HepG2 (cell line): ENCODE data around the gene AKAP1. TPM values are rescaled to one million over a fixed set of nuclear protein-coding genes. Genes with fewer than 3 reads are reported as not detected.

Experiments used
- ATAC-seq: fragments of 200-7000 bp; cut with Tn5 transposase; 3 replicates; pipeline ENCODE4 v1.9.1; 2020; ENCODE audit warnings: mild to moderate bottlenecking, moderate library complexity
- BruUV-seq: library from RNA; stranded (reverse); fragments of 400-500 nt; replicated peaks from 2 replicates; lab custom pipeline; 2021; lab: Mats Ljungman, UMichigan
- CTCF ChIA-PET: fragments of 300-600 bp; formaldehyde crosslinking; extraction: SDS; loops from one replicate; lab custom pipeline; 2021; ENCODE audit warnings: low total read pairs, inconsistent platforms, low intra/inter-chr PET ratio; lab: Yijun Ruan, JAX
- POLR2A ChIA-PET: fragments of 350-600 bp; sonication (Branson Sonifier 250); formaldehyde crosslinking; loops from one replicate; lab custom pipeline; 2020; ENCODE audit warnings: antibody characterized with exemption, inconsistent platforms; lab: Yijun Ruan, JAX
- DNase-seq: peaks from one replicate; pipeline ENCODE4 v3.0.0-alpha.2; 2015; ENCODE audit warnings: low spot score
- FAIRE-seq: peaks from 3 replicates; lab custom pipeline; 2011; peaks lifted over from hg19 to GRCh38; lab: Jason Lieb, UNC
- H2AFZ ChIP-seq: one replicate; pipeline ENCODE4 v1.6.1; 2011; ENCODE audit warnings: low read length, inconsistent platforms
- H3K27ac ChIP-seq: fragments of 300-600 bp; 3 replicates; pipeline ENCODE4 v1.8.0; 2011; ENCODE audit warnings: mixed run types, mild to moderate bottlenecking, mixed read lengths, low read length, inconsistent platforms; ENCODE audit not compliant: insufficient read depth; ENCODE audit errors: extremely low read length
- H3K27me3 ChIP-seq, 2 experiments: fragments of 200-600 bp in 1 of 2; 2 replicates in 1 of 2; 3 replicates in 1 of 2; pipeline versions ENCODE4 v1.6.0 to v1.8.0; 2011; ENCODE audit warnings: low read length in 2 of 2, mild to moderate bottlenecking in 2 of 2, moderate library complexity in 2 of 2, inconsistent platforms in 1 of 2; ENCODE audit not compliant: insufficient read depth in 2 of 2, control insufficient read depth in 1 of 2
- H3K36me3 ChIP-seq, 2 experiments: fragments of 200-600 bp in 1 of 2; replicated peaks in 1 of 2; 2 replicates in 1 of 2; 3 replicates in 1 of 2; pipeline versions ENCODE4 v1.5.1 to v1.8.0; 2011; ENCODE audit warnings: low read length in 2 of 2, inconsistent platforms in 1 of 2; ENCODE audit not compliant: insufficient read depth in 2 of 2, control insufficient read depth in 1 of 2
- H3K4me1 ChIP-seq: 2 replicates; pipeline ENCODE4 v1.5.1; 2012; ENCODE audit warnings: low read length, inconsistent platforms; ENCODE audit not compliant: insufficient read depth
- H3K4me2 ChIP-seq: 2 replicates; pipeline ENCODE4 v1.6.0; 2011; ENCODE audit warnings: low read depth, low read length, inconsistent platforms
- H3K4me3 ChIP-seq, 3 experiments: fragments of 200-600 bp in 1 of 3; sonication (generic), shearing (Covaris generic) in 1 of 3; replicated peaks in 1 of 3; 2 replicates each; pipeline ENCODE4 v1.5.1; 2011 to 2016; ENCODE audit warnings: low read length in 3 of 3, inconsistent platforms in 2 of 3, low read depth in 2 of 3, mild to moderate bottlenecking in 2 of 3, control low read depth in 1 of 3, mixed read lengths in 1 of 3; ENCODE audit not compliant: insufficient read depth in 1 of 3
- H3K79me2 ChIP-seq: one replicate; pipeline ENCODE4 v1.6.1; 2011; ENCODE audit warnings: low read length, inconsistent platforms; ENCODE audit not compliant: insufficient read depth
- H3K9ac ChIP-seq: 2 replicates; pipeline ENCODE4 v1.6.0; 2011; ENCODE audit warnings: mild to moderate bottlenecking, low read depth, low read length, inconsistent platforms; ENCODE audit not compliant: insufficient read depth
- H3K9me3 ChIP-seq: 2 replicates; pipeline ENCODE4 v1.5.1; 2012; ENCODE audit warnings: mild to moderate bottlenecking, low read length
- H4K20me1 ChIP-seq: 2 replicates; pipeline ENCODE4 v1.6.0; 2011; ENCODE audit warnings: inconsistent platforms, mild to moderate bottlenecking, low read length, moderate library complexity; ENCODE audit not compliant: insufficient read depth
- CBX1 ChIP-seq: IDR thresholded peaks from one replicate; pipeline ENCODE4 v1.6.1; 2016; ENCODE audit warnings: antibody characterized with exemption, low read depth
- CENPBD1 ChIP-seq: sonication (generic); formaldehyde crosslinking; IDR thresholded peaks from 2 replicates; pipeline ENCODE4 v1.8.0; 2022; ENCODE audit warnings: missing genetic modification reagents, low read depth, mild to moderate bottlenecking, borderline replicate concordance
- CENPX ChIP-seq: sonication (generic); formaldehyde crosslinking; IDR thresholded peaks from 2 replicates; pipeline ENCODE4 v1.9.0; 2021; ENCODE audit warnings: mild to moderate bottlenecking, missing genetic modification reagents, moderate library complexity
- FOXK1 ChIP-seq: sonication (generic); formaldehyde crosslinking; IDR thresholded peaks from 2 replicates; pipeline ENCODE4 v1.4.0; 2020; ENCODE audit warnings: low read depth, missing genetic modification reagents, borderline replicate concordance
- JUN ChIP-seq: sonication (generic); formaldehyde crosslinking; IDR thresholded peaks from 2 replicates; pipeline ENCODE4 v1.4.0; 2020; ENCODE audit warnings: mild to moderate bottlenecking, missing genetic modification reagents
- MAFK ChIP-seq, 2 experiments: IDR thresholded peaks in 1 of 2; conservative IDR thresholded peaks in 1 of 2; 2 replicates each; pipeline ENCODE4 v1.6.1; 2011; ENCODE audit warnings: improper control_type of control experiment in 2 of 2, low read length in 2 of 2
- POLR2A ChIP-seq, 2 experiments: IDR thresholded peaks; 2 replicates each; pipeline ENCODE4 v1.6.1; 2011; ENCODE audit warnings: low read depth in 2 of 2, low read length in 2 of 2, mild to moderate bottlenecking in 1 of 2, moderate library complexity in 1 of 2; ENCODE audit not compliant: insufficient read depth in 1 of 2
- TGIF2 ChIP-seq: IDR thresholded peaks from 2 replicates; pipeline ENCODE4 v1.6.1; 2016; ENCODE audit warnings: control low read depth, missing compliant biosample characterization
- ZBTB34 ChIP-seq: sonication (generic); formaldehyde crosslinking; IDR thresholded peaks from 2 replicates; pipeline ENCODE4 v1.8.0; 2022; ENCODE audit warnings: mild to moderate bottlenecking, missing genetic modification reagents
- ZKSCAN8 ChIP-seq: IDR thresholded peaks from 2 replicates; pipeline ENCODE4 v1.6.1; 2016; ENCODE audit warnings: borderline replicate concordance, missing genetic modification reagents, missing compliant biosample characterization
- ZNF354B ChIP-seq: sonication (generic); formaldehyde crosslinking; IDR thresholded peaks from 2 replicates; pipeline ENCODE4 v1.8.0; 2022; ENCODE audit warnings: mild to moderate bottlenecking, missing genetic modification reagents
- ZNF784 ChIP-seq: sonication (generic); formaldehyde crosslinking; IDR thresholded peaks from 2 replicates; pipeline ENCODE4 v1.5.1; 2020; ENCODE audit warnings: missing genetic modification reagents, mild to moderate bottlenecking, borderline replicate concordance
- WGBS: methylation state at CpG from one replicate; pipeline ENCODE4 v1.1.6; 2017; ENCODE audit warnings: low lambda C conversion rate; 5-methylcytosine and 5-hydroxymethylcytosine counted together
- in situ Hi-C: cut with HindIII; loops from 2 replicates; pipeline ENCODE4 v1.10.0; 2017; ENCODE audit warnings: low pct_unique_long_range_greater_than_20kb; ENCODE audit not compliant: extremely low pct_ligation_motif_present
- intact Hi-C: fragments of 100-400 bp; cut with micrococcal nuclease; formaldehyde crosslinking; loops from one replicate; pipeline ENCODE4 v1.10.0; 2022; ENCODE audit not compliant: unreplicated experiment
- polyA plus RNA-seq, 8 experiments: library from polyadenylated mRNA; depleted of rRNA in 3 of 8; stranded (reverse) in 7 of 8; unstranded in 1 of 8; fragments of >200 nt; fragmentation: Illumina TruSeq in 4 of 8; extraction: Trizol in 4 of 8; gene quantifications; 2 replicates each; pipeline versions ENCODE4 v1.2.1 to v1.2.3, GENCODE V29; 2011 to 2016; ENCODE audit warnings: low read depth in 4 of 8, missing spikeins in 1 of 8, mixed read lengths in 1 of 8; ENCODE audit not compliant: insufficient read depth in 1 of 8
- total RNA-seq, 5 experiments: library from RNA; depleted of rRNA; stranded (reverse); fragments of >200 nt; fragmentation: Illumina TruSeq; extraction: Trizol; gene quantifications; 2 replicates each; pipeline ENCODE4 v1.2.3, GENCODE V29; 2016; ENCODE audit warnings: low read depth in 1 of 5

AKAP1 gene
- total and polyA plus RNA-seq, 2 of the 13 experiments (the other 11 are each of a cell fraction or from before 2014, with no cell fraction given) = 101 to 131 TPM

GRCh38 chr17:57166803-57167202 lies 81.8 kb downstream of the AKAP1 start:
- intact Hi-C loops = no loop called here
- Histone ChIP-seq H3K27me3 (peaks cover 2 to 24% of the 10 kb centered on the region in 2 experiments; a peak in 4 of 5 replicates), H3K27ac (no peak overlapping the region), H3K4me3 (no peak overlapping the region), H3K79me2 (no peaks in the 10 kb centered on the region), H3K36me3 (no peaks in the 10 kb centered on the region), H3K9me3 (no peaks in the 10 kb centered on the region), H3K4me1 (no peaks in the 10 kb centered on the region), H4K20me1 (no peaks in the 10 kb centered on the region), H3K4me2 (no peak overlapping the region), H3K9ac (no peak overlapping the region), H2AFZ (no peak overlapping the region)
- TF ChIP-seq CENPX = no peak
- no peak for TF ChIP-seq JUN (CRISPR knock-in tag)
- no peak for TF ChIP-seq ZNF354B (CRISPR knock-in tag)
- 0 out of 4 replicates have a peak, but pooled peaks of 1 of the 2 experiments have one; percentile 25 for TF ChIP-seq MAFK (conservative IDR thresholded peaks at IDR 0.05 in 1 of 2, IDR thresholded peaks at IDR 0.05 in 1 of 2; ENCODE audit: low read length in 2 of 2)
- TF ChIP-seq FOXK1 (CRISPR knock-in tag) = no peak
- no peak for TF ChIP-seq ZKSCAN8 (CRISPR knock-in tag)
- no peak for TF ChIP-seq CENPBD1 (CRISPR knock-in tag)
- BruUV-seq = no TSS peak
- DNase-seq = no peak
- ChIA-PET CTCF (no interaction called here), POLR2A (no interaction called here)
- FAIRE-seq = no peak
- WGBS = 2% methylated on average over 9 of the region's 9 CpGs
- ATAC-seq = no peak
- in situ Hi-C loops = no loop called here

- in situ Hi-C loops (no loop called here), intact Hi-C loops (no loop called here)
- no peaks in the 10 kb centered on the region for H3K4me1 ChIP-seq
- H3K9me3 ChIP-seq = no peaks in the 10 kb centered on the region
- no peak for ATAC-seq
- ChIA-PET POLR2A (no interaction called here), CTCF (no interaction called here)
- no peaks in the 10 kb centered on the region for H3K79me2 ChIP-seq
- H3K36me3 ChIP-seq = no peaks in the 10 kb centered on the region
- H3K27ac ChIP-seq = no peak overlapping the region
- no peak overlapping the region for H3K4me2 ChIP-seq
- FAIRE-seq = no peak
- DNase-seq = no peak
- WGBS = 3% methylated on average over 2 of the region's 2 CpGs
- no TSS peak for BruUV-seq
- H4K20me1 ChIP-seq = no peaks in the 10 kb centered on the region
- no peak overlapping the region for H3K4me3 ChIP-seq
- TF ChIP-seq POLR2A (IDR thresholded peaks at IDR 0.05; ENCODE audit: insufficient read depth in 1 of 2, low read depth in 2 of 2, low read length in 2 of 2) = no peak
- TF ChIP-seq CBX1 = no peak
- TF ChIP-seq TGIF2 (CRISPR knock-in tag) = no peak
- TF ChIP-seq ZNF784 (CRISPR knock-in tag) = no peak
- no peak for TF ChIP-seq ZBTB34 (CRISPR knock-in tag)
- no peak overlapping the region for H2AFZ ChIP-seq
- H3K9ac ChIP-seq = no peak overlapping the region
- H3K27me3 ChIP-seq = peaks cover 2 to 35% of the 10 kb centered on the region in 2 experiments; a peak in 4 of 5 replicates
Observed at GRCh38 chr17:57168695-57169094, 83.6 kb downstream of the AKAP1 start.
